ENCODE measurements around the gene ASB1.

DNA sequence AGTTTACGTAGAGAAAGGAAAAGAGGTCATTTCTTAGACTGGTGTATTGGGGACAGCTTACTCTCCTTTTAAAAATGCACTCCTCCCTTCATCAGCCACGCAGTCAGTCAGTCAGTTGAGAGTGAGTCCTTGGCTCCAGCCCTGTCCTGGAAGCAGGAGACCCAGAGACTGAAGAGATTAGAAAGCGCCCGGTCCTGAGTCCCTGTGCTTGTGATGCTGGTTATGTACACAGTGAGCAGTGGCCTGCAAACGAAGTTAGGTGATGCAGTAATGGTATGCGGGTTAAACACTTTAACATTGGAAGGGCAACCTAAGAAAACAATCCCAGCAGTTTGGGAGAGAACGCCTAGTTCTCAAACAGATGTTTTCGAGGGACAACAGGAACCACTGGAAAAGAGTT, 6.3 kb upstream of the ASB1 start:
- TF ChIP-seq, protein P1, sequence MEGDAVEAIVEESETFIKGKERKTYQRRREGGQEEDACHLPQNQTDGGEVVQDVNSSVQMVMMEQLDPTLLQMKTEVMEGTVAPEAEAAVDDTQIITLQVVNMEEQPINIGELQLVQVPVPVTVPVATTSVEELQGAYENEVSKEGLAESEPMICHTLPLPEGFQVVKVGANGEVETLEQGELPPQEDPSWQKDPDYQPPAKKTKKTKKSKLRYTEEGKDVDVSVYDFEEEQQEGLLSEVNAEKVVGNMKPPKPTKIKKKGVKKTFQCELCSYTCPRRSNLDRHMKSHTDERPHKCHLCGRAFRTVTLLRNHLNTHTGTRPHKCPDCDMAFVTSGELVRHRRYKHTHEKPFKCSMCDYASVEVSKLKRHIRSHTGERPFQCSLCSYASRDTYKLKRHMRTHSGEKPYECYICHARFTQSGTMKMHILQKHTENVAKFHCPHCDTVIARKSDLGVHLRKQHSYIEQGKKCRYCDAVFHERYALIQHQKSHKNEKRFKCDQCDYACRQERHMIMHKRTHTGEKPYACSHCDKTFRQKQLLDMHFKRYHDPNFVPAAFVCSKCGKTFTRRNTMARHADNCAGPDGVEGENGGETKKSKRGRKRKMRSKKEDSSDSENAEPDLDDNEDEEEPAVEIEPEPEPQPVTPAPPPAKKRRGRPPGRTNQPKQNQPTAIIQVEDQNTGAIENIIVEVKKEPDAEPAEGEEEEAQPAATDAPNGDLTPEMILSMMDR (IDR thresholded peaks at IDR 0.05), result no peak
- TF ChIP-seq POLR2A (IDR thresholded peaks at IDR 0.05), result no peak
- no peak for TF ChIP-seq POLR2AphosphoS5 (IDR thresholded peaks at IDR 0.05)
